HG03442 (cell line): ENCODE results near the gene ESR1.
"Not testable (repeated sequence)": the region's sequence is repeated elsewhere in the genome, so short reads cannot be mapped to it uniquely, and the experiment has no call there.

Source experiments
- ATAC-seq: cut with Tn5 transposase; IDR thresholded peaks from one replicate; pipeline ENCODE4 v1.9.1; 2021; ENCODE audit warnings: mild to moderate bottlenecking, moderate library complexity; ENCODE audit not compliant: unreplicated experiment

Gene ESR1

DNA sequence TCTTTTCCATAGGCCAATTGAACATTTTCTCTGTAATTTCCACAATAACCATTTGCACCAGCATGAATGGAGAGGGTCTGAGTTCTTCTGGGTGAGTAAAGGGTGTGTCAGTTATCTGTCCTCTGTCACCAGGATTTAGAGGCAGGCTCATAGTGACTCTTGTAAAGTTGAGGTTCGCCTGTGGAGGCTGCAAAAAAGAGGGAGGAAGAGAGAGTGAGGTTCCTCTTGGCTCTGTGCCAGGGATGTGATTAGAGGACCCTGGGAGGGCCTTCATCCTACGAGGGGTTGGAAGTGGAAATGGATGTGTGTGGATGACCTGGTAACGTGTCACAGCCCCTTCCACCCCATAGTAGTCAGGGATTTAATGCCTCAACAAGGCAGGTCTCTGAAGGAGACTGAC is 242.0 kb downstream of the ESR1 start:
- no peak for ATAC-seq

DNA sequence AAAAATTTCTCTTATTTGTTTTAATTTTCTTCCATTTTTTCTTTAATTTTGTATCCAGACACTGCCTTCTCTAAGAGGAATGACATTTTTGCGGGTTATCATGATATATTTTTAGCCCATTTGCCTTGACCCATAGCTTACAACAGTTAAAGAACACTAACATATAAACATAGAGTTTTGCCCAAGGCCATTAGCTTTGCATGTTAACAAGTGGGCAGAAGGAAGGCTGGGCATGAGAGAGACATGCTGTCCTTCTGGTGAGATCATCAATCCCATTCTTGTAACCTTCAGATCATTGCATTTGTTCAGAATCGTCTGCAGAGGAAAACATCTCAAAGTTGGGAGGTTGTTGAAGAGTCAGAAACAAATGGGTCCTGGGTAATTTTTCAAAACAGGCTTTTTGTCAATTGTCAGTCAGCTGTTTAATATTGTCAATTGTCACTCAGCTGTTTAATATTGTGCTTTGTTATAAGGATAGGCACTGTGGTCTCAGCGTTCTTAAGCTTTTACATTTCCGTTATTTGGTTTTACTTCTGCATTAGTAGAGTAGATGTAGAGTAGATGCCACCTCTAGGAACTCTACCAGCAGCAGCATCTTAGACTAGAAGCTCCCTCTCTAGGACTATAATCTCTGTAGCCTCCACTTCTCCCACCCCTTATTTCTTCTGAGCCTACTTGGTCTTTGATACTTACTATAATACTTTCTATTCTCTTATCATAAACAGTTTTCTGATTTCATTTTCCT is 243.1 kb downstream of the ESR1 start:
- ATAC-seq, result no peak

DNA sequence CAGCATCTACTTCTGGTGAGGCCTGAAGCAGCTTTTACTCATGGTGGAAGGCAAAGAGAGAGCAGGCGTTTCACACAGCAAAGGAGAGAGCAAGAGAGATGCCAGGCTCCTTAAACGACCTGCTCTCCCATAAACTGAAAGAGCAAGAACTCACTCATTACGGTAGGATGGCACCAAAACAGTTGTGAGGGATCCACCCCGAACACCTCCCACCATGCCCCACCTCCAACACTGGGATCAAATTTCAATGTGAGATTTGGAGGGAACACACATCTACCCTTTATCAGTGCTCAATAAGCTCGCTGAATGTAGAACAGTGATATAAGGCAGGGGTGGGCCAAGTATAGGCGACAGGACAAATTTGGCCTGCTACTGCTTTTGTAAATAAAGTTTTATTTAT is 244.6 kb downstream of the ESR1 start:
- no peak for ATAC-seq

DNA sequence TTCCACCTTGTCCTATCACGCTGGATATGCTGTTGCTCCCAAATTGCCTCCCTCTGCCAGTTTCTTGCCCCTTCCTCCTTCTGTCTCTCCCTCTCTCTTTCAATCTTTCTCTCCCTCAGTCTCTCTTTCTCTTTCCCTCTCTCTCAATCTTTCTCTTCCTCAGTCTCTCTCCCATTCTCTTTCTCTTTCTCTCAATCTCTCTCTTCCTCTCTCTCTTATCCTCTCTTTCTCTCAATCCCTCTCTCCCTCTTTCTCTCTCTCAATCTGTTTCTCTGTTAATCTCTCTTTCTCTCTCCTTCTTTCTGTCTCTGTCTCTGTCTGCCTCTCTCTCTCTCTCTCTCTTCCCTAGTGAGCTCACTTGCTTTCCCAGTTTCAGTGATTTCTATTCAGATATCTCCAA is 245.8 kb downstream of the ESR1 start:
- ATAC-seq, result no peak

DNA sequence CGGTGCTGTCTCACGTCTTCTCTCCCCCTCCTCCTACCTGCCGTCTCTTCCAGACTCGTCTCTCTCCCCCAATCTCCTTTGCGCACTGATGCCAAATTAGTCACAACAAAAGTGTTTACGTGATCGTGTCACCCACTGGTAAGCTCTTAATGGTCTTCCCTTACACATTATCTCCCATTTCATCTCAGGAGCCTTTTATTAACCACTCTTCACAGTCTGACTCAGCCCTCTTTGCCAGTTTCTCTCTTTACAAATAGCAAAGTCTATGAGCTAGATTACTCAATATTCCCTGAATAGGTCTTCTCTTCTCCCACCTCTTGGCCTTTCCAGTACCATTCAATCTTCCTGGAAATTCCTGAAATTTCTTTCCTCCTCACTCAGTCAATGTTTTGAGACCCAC is 247.0 kb downstream of the ESR1 start:
- ATAC-seq, result no peak

DNA sequence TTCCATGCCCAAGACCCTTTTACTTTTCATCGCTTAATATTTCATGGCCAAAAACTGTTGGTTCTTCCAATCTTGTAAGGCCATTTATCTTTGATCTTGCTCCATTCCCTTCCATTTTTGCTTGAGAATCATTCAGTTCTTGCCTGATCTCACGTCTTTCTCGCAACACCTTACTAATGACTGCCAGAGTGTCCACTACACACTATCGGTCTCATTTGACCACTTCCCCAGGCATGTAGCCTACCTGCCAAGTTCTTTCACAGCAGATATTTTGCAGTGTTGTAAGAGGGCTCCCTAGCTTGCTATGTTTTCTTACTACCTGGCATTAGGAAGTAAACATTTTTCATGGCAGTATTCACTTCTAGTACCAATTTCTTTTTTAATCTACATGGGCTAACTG is 248.0 kb downstream of the ESR1 start:
- ATAC-seq, result no peak

DNA sequence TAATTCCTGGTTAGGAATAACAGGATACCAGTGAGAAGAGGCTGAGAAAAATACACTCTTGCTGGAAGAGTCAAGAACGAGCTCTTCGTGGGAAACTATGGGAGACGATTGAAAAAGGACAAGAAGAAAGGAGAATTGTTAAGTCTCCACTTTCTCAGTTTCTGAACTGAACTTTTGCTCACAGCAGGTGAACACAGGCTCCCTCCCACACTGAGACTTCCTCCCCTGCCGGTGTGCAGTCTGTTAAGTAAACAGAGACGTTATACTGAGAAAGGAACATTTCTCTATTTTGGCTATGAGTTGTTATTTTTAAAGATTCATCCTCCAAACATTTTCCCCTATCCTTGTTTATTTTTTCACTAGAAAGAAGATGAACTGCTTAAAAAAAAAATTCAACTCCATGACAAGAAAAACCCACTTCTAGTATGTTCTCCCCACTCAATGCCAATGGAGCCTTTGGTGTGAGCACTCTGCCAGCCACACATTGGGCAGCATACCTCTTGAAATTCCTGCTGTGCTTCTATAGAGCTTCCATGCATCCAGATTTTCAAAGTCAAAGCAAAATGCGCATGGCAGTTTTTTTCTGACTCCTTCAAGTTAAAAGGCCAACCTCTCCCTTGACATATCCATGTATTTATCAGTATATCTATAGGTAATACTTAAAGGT is 250.5 kb downstream of the ESR1 start:
- ATAC-seq, result no peak

DNA sequence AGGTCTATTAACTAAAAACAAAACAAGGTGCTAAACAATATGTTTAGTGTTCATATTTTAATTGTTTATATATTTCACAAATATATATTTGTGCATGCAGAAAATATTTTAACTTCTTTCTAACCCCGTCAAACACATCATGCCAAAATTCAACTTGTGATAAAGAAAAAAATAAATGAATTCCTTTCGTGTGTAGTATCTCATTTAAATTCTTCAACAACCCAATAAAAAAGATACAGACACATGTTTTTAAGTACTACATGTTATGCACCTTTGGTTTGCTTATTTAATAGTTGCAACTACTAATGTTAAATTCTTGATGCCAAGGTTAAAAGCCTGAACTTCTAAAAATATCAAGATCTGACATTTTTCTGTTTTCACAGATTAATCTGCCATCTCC is 252.4 kb downstream of the ESR1 start:
- no peak for ATAC-seq

DNA sequence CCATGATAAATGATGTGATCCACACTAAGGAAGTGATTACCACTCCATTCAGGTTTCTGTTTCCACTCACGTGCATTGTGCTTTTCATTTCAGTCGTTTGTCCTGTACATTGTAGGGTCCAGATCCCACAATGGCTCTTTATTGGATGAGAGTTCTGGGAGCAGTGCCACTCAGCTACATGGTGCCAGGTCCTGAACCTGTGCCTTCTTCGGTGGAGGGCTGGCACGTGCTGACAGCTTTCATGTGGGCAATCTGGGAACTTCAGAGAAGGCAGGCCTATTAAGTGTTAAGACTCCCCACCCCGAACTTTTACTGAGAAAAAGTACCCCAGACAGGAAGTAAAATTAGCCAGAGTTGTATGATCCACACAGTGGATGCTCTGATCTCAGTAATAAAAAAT is 255.0 kb downstream of the ESR1 start:
- no peak for ATAC-seq

DNA sequence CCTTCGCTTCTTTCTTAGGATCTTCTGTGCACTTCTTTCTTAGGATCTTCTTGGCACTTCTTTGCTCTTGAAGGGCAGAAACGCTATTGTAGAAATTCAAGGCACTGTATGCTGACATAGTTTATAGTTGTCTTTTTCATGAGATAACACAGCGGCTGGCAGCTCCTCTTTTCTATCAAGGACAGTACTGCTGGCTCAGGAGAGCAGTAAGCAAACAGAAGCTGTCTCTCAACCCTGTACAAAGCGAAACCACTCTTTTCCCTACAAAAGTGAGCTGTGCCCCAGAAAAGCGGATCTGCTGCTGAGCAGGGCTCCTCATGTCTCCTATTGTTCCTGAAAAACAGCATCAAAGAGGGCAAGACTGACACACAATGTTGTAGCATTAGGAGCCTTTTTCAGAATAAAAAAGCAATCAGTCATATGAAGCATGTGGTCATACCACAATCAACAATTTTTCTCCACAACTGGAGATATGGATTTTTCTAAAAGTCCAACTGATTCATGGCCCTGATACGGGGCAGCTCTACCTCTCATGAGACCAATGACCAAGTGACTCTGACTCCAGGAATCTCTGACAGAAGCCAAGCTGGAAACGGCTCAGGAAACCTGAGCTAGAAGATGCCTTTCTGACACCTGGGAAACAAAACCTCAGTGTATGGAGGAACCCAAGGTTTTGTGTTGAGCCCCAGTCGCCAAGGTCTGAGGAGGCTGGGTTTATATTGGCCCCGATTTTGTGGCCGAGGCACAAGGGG is 255.9 kb downstream of the ESR1 start:
- ATAC-seq, result no peak

DNA sequence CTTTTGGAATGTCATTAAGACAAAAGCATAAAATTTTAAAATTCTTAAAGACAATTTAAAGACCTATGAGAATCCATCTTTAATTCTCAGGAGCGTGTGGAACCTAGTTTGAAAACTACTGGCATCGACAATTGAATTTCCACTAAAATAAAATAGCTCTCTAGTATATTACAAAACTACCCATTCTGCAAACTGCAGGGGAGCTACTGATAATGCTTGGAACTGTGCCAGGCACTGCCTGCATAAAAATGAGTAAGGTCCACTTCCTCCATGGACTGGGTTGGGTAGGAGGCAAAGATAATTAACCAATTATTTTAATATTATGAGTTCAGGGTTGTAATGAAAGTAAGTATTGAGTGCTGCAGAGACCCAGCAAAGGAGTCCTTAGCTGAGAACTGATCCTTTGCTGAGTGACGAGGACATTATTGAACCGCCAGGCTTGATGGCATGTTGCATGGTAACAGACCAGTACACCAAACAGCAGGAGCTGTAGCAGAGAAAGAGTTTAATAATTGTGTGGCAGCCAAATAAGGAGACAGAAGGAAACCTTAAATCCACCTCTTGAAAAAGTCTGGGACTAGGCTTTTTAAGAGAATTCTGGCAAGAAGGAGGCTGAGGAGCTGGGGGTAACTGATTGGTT is 261.3 kb downstream of the ESR1 start:
- no peak for ATAC-seq

DNA sequence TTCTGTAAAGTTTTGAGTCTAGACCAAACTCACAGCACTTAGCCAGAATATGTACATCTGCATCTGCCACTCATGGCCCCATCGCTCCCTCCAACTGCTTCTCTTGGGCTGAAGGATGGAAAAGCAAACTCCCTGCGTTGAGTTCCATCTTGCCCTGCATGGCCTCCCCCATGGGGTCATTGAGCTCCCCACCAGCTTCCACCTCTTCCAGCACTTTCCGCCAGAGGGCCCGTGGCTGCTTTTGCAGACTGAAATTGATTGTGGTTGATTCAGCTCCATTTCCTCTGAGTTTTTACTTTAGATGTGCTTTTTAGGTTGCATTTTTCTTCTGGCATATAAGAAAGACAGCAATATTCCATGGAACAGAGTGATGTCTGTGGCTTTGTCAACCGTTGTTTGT is 263.1 kb downstream of the ESR1 start:
- no peak for ATAC-seq

DNA sequence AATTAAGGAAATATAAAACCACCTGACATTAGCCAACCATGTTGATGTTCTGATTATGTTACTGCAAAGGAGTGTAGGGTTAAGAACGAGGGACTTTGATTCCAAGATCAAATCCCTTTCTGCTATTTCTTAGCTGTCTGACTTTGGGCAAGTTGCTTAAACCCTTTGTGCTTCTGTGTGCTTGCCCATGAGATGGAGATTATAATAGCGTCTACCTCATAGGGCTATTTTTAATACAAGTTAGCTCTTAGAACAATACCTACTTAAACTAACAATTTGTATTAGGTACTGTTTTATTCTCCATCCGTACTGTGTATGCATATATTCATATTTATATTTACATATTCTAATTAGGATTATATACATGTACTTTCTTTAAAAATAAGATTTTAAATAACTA is 263.8 kb downstream of the ESR1 start:
- ATAC-seq, result no peak

DNA sequence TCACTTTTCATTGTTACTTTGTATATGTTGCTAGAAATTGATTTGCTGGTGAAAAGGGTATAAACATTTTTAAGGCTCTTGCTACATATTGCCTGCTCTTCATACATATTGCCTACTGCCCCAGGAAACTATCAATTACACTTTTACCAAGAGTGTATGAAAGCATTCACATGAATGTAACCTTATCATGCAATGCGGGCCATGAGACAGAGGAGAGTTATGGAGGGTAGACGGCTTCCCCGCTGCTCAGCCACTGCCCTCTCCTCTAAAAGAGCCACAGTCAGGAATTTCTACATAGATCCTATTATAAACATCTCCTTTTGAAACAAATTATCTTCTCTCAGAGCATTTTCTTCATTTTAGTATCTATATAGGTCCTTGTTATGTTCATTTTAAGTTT is 264.4 kb downstream of the ESR1 start:
- no peak for ATAC-seq

DNA sequence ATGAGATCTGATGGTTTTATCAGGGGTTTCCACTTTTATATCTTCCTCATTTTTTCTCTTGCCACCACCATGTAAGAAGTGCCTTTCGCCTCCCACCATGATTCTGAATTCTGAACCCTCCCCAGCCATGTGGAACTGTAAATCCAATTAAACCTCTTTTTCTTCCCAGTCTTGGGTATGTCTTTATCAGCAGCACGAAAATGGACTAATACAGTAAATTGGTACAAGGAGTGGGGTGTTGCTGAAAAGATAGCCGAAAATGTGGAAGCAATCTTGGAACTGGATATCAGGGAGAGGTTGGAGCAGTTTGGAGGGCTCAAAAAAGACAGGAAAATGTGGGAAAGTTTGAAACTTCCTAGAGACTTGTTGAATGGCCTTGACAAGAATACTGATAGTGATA is 268.8 kb downstream of the ESR1 start:
- ATAC-seq, result not testable (repeated sequence)

DNA sequence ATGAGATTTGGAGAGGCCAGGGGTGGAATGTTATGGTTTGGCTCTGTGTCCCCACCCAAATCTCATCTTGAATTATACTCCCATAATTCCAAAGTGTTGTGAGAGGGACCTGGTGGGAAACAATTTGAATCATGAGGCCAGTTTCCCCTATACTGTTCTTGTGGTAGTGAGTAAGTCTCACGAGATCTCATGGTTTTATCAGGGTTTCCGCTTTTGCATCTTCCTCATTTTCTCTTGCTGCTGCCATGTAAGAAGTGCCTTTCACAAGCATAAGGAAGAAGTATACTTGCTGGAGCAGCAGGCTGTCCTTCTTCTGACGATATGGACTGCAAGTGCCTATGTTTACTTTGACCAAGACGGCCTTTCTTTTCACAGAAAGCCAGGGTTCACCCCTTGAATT is 270.5 kb downstream of the ESR1 start:
- no peak for ATAC-seq

DNA sequence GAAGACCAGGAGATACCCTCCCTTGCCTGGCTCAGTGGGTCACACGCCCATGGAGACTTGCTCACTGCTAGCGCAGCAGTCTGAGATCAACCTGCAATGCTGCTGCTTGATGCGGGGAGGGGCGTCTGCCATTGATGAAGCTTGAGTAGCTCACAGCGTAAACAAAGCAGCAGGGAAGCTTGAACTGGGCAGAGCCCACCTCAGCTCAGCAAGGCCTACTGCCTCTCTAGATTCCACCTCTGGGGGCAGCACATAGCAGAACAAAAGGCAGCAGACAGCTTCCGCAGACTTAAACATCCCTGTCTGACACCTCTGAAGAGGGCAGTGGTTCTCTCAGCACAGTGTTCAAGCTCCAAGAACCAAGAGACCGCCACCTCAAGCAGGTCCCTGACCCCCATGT is 271.3 kb downstream of the ESR1 start:
- ATAC-seq, result no peak

DNA sequence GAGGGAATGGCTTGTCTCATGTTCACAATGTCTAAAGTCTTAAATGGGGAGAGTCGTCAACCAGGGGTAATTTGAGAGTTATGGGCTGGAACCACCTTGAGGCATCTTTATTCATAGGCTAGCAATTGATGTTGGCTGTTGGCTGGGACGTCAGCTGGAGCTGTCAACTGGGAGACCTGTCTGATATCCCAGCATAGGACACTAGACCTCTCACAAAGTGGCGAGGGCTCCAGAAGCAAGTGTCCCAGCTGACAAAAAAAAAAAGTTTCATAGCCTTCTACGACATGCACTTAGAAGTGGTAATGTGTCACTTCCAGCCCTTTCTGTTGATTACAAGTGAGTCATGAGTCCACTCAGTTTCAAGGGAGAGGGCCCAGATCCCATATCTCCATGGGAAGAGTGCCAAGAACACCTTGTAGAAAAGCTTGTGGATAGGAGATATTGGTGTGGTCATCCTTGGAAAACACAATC is 278.0 kb downstream of the ESR1 start:
- no peak for ATAC-seq

DNA sequence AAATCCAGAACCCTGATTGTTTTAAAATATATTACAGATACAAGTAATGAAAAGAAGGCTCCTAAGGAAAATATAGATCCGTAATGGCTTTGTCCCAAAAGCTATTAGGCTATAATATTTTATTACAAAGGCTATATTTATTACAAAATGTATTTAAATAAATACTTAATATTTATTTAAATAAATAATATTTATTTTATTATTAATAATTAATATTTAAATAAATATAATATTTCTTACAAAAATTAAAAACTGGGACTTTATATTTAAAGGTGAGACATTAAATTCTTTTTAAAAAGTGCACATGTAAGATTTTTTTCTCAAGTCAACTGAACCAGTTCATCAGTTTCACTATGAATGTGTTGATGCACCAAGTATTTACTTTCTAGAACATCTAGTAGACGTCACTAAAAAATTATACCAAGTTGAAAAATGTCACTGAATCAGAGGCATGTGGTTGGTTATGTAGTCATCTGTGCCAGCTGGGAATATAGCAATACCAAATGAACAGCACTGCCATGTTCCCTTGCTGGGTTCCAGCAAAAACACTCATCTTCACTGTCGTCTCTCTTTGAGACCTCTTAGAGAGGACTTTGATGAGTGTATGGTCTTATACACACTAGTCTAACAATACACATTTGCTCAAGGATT is 278.9 kb downstream of the ESR1 start:
- ATAC-seq, result no peak

DNA sequence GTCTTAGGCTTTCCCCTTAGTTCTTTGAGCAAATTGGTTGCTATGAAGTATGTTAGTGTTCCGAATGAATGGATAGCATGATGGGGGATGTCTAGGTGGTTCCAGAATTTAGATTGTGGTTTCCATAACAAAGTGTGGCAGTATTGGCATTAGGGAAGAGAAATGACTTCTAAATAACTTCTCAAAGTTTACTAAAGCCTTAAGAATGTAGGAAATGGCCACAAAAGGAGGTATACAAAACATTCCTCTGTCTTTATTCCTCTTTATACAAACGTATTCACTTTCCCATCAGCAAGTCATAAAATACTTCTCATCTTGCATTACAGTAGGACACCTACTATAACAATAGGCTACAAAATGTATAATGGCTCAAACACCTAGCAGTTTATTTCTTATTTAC is 279.6 kb downstream of the ESR1 start:
- no peak for ATAC-seq

DNA sequence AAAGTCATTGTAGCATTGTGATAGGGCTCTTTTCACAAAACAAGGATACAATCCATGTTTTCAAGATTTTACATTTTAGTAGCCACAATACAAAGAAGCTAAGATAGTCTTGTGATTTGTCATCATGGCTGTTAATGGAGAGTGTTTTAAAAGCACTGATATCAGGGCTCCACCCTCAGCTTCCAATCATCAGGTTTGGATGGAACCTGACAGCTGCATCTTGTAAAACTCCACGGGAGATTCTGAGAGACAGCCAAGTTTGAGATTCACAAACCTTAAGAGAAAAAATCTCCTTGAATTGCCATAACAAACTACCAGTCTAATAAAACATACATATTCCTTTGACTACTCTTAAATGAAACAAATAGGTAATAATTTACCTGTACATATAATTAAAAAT is 280.2 kb downstream of the ESR1 start:
- no peak for ATAC-seq
